BJ (cell line): ENCODE measurements around the gene RAB34. TPM values are rescaled to one million over a fixed set of nuclear protein-coding genes. Genes with fewer than 3 reads are reported as not detected.

ENCODE experiments used
- CTCF ChIA-PET: fragments of 350-600 bp; formaldehyde crosslinking; extraction: SDS; loops from one replicate; lab custom pipeline; 2021; ENCODE audit warnings: antibody characterized with exemption, inconsistent platforms; lab: Yijun Ruan, JAX
- POLR2A ChIA-PET: fragments of 300-600 bp; sonication (Branson Sonifier 250); formaldehyde crosslinking; extraction: SDS; loops from one replicate; lab custom pipeline; 2021; ENCODE audit warnings: antibody characterized with exemption; lab: Charles Lee
- DNase-seq: peaks from one replicate; pipeline ENCODE4 v3.0.0-alpha.2; 2011; ENCODE audit warnings: low read depth
- H3K27me3 ChIP-seq: 2 replicates; pipeline ENCODE4 v1.6.0; 2011; ENCODE audit warnings: low read length; ENCODE audit not compliant: control insufficient read depth, insufficient read depth
- H3K36me3 ChIP-seq: 2 replicates; pipeline ENCODE4 v1.5.1; 2011; ENCODE audit warnings: low read length; ENCODE audit not compliant: control insufficient read depth, insufficient read depth
- H3K4me3 ChIP-seq: 2 replicates; pipeline ENCODE4 v1.5.1; 2011; ENCODE audit warnings: low read depth, mild to moderate bottlenecking, control low read depth, low read length
- polyA plus RNA-seq: library from polyadenylated mRNA; depleted of rRNA; stranded (reverse); fragments of >200 nt; gene quantifications from 2 replicates; pipeline ENCODE4 v1.2.3, GENCODE V29; 2011
- TF ChIP-seq, protein P1 (sequence below): IDR thresholded peaks from 2 replicates; pipeline ENCODE4 v1.5.1; 2011; ENCODE audit warnings: low read depth, mild to moderate bottlenecking, control low read depth, inconsistent platforms, low read length, moderate library complexity; ENCODE audit not compliant: insufficient read depth

The RAB34 gene
- polyA plus RNA-seq, 1 experiment = 473 TPM

DNA sequence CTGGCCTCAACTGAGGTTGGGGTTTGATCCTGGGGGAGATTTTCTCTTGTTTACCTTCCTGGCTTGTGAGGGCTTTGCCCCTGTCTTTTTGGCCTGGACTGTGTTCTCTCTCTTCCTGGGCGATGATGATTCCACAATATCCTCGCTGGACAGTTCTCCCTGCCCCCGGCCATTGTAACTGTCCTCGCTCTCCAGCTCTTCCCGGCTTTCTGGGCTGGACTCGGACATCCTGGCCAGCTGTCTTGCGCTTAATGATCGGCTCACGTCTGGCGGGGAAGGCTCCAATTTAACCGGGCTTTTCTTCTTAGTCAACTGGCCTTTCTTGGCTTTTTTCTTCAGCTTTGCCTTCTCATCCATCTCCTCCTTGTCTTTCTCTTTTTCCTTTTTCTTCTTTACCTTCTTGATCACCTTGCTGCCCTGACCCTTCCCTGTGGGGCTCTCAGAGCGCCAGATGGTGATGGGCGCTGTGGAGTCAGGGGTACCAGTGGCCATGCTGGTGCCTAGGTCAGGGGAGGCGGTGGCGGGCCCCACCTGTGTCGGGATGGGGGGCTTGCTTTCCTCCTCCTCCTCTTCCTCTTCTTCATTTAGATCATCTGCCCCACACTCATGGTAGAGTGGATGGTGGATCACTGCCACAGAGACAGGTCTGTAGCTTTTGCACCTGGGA, 14.0 kb downstream of the RAB34 start:
- peaks cover 34% of the 10 kb centered on the region for H3K36me3 ChIP-seq

DNA sequence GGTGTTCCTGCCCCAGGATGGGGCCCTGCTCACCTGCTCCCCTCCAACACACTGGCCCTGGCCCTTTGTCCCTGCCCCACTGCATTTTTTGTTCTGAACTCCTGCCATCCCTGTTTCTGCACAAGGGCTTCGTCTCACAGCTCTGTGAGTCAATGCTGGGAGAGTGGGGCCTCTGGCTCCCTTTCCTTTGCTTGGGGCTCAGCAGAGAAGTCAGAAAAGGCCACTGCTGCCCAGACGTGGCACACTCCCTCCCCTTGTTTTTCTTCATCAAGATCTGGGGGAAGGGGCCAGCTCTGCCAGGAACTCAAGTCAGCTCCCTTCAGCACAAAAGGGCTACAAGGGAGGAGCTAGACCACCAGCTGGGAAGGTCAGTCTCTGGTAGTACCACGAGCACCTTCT, 14.9 kb downstream of the RAB34 start:
- POLR2A ChIA-PET = no interaction called here
- no peak for DNase-seq
- CTCF ChIA-PET = interaction anchor here (1.1 to 1.9 kb wide), 2 partner anchors 9 to 24 kb away, joined by 4 to 5 read pairs; partner anchors contain the start of gene PROCA1
- Histone ChIP-seq H3K27me3 (no peaks in the 10 kb centered on the region), H3K4me3 (no peak overlapping the region), H3K36me3 (peaks cover 41% of the 10 kb centered on the region)
- TF ChIP-seq, protein P1, sequence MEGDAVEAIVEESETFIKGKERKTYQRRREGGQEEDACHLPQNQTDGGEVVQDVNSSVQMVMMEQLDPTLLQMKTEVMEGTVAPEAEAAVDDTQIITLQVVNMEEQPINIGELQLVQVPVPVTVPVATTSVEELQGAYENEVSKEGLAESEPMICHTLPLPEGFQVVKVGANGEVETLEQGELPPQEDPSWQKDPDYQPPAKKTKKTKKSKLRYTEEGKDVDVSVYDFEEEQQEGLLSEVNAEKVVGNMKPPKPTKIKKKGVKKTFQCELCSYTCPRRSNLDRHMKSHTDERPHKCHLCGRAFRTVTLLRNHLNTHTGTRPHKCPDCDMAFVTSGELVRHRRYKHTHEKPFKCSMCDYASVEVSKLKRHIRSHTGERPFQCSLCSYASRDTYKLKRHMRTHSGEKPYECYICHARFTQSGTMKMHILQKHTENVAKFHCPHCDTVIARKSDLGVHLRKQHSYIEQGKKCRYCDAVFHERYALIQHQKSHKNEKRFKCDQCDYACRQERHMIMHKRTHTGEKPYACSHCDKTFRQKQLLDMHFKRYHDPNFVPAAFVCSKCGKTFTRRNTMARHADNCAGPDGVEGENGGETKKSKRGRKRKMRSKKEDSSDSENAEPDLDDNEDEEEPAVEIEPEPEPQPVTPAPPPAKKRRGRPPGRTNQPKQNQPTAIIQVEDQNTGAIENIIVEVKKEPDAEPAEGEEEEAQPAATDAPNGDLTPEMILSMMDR = no peak

More for the DNA sequence above, 14.0 kb downstream of the RAB34 start:
- no peak for DNase-seq
- no peak overlapping the region for H3K4me3 ChIP-seq
- ChIA-PET CTCF (no interaction called here), POLR2A (no interaction called here)
- TF ChIP-seq, protein P1 = no peak
- no peaks in the 10 kb centered on the region for H3K27me3 ChIP-seq

DNA sequence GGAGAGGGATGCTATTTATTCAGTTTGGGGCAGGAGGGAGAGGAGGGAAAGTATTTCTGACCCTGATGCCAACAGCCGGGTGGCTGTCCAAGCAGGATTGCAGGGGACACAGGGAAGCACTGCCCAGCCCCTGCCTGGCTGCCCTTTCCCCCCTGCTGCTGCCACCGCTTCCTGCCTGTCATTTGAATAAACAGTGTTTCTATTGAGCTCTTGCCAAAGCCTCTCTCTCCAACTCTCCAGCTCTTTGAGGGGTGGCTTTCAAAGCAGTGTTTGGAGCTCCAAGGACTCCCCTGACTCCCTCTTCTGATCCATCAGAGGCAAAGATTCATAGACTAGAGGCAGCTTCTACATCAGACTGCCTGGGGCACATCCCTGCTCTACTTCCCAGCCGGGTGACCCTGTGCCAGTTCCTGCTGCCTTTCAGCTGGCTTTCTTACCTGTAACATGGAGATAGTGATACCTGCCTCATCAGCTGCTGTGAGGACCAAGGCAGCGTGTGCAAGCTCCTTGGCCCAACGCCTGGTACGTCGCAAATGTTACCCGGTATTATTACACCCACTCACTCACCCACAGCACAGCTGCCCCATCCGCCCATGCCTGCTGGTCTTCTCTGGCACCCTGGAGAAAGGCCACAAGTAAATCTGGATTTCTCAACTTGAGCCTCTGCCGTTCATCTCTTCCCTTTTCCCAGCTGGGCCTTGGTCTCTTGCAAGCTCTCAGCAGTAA, 15.5 kb downstream of the RAB34 start:
- Histone ChIP-seq H3K27me3 (no peaks in the 10 kb centered on the region), H3K4me3 (no peak overlapping the region), H3K36me3 (peaks cover 47% of the 10 kb centered on the region)
- ChIA-PET POLR2A (no interaction called here), CTCF (interaction anchor here (1.1 to 1.9 kb wide), 2 partner anchors 9 to 25 kb away, joined by 4 to 5 read pairs; partner anchors contain the start of gene PROCA1)
- TF ChIP-seq, protein P1 = no peak
- DNase-seq = no peak

DNA sequence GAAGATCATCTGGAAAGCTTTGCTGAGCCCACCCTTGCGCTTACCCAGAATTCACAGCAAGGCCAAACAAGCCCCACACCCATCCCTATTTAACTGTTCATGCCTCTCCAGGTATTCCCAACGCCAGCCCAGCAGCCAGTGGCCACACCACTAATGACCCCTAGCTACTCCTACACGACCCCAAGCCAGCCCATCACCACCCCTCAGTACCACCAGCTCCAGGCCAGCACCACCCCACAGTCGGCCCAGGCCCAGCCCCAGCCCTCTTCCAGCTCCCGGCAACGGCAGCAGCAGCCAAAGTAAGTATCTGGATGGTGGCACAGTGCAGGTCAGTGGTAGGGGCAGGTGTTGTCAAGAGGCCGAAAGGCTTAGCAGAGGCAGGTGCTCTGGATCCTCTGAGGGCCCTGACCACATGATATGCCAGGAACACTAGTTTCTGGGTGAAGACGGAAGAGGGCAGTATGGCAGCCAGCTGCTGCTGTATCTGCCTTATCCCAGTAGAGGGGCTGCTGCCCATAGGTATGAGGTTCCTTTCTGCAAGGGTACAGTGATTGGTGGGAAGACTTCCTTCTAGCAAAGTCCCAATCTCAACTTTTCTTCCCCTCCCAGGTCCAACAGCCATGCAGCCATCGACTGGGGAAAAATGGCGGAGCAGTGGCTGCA, 16.7 kb downstream of the RAB34 start:
- ChIA-PET POLR2A (no interaction called here), CTCF (interaction anchor here (0.8 to 1.9 kb wide), 2 partner anchors 25 to 26 kb away, joined by 3 to 5 read pairs; no protein-coding TSS in a partner anchor)
- Histone ChIP-seq H3K27me3 (no peaks in the 10 kb centered on the region), H3K4me3 (no peak overlapping the region), H3K36me3 (peaks cover 53% of the 10 kb centered on the region)
- TF ChIP-seq, protein P1 = no peak
- no peak for DNase-seq

DNA sequence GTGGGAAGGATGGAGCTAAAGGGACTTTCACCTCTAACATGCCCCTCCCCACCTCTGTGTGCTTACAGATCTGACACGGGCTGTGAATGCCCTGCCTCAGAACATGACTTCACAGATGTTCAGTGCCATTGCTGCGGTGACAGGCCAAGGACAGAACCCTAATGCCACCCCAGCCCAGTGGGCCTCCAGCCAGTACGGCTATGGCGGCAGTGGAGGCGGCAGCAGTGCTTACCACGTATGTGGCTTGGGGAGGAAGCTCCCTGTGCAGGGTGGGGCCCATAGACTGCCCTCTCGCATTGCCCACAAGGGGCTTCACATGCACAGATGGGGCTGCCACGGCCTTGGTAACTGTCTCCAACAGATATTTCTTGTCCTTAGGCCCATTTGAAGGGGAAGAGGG, 17.4 kb downstream of the RAB34 start:
- no peak overlapping the region for H3K4me3 ChIP-seq
- no peak for DNase-seq
- CTCF ChIA-PET = interaction anchor here (0.8 kb wide), 1 partner anchor 25 kb away, joined by 3 read pairs; no protein-coding TSS in a partner anchor
- POLR2A ChIA-PET = no interaction called here
- TF ChIP-seq, protein P1 = no peak
- no peaks in the 10 kb centered on the region for H3K27me3 ChIP-seq
- peaks cover 58% of the 10 kb centered on the region for H3K36me3 ChIP-seq
